ENCODE measurements around the gene GBF1.

The GBF1 gene

GRCh38 chr10:102395400-102396316 is 150.3 kb downstream of the GBF1 start, which contains the start of gene NFKB2:
TSS of gene NFKB2 (plus strand) at chr10:102395705. CDS start at chr10:102395960, 255 bp downstream.
- peak; percentile 91 for DNase-seq (ENCODE audit: low read depth)

GRCh38 chr10:102396317-102396650 is 151.0 kb downstream of the GBF1 start:
- DNase-seq (ENCODE audit: low read depth): no peak

GRCh38 chr10:102396730-102397151 is 151.4 kb downstream of the GBF1 start:
- DNase-seq (ENCODE audit: low read depth): no peak

GRCh38 chr10:102397222-102398171 is 152.2 kb downstream of the GBF1 start:
- DNase-seq (ENCODE audit: low read depth): no peak

- no peak for DNase-seq (ENCODE audit: low read depth)
Observed at GRCh38 chr10:102398172-102399020, 153.1 kb downstream of the GBF1 start.

GRCh38 chr10:102399217-102400021 is 154.1 kb downstream of the GBF1 start:
- DNase-seq (ENCODE audit: low read depth): peak; percentile 85

- no peak for DNase-seq (ENCODE audit: low read depth)
Observed at GRCh38 chr10:102400076-102400475, 154.7 kb downstream of the GBF1 start.

- no peak for DNase-seq (ENCODE audit: low read depth)
Observed at GRCh38 chr10:102400598-102401341, 155.4 kb downstream of the GBF1 start.

GRCh38 chr10:102401342-102401654 is 156.0 kb downstream of the GBF1 start:
- DNase-seq (ENCODE audit: low read depth): no peak

- no peak for DNase-seq (ENCODE audit: low read depth)
Observed at GRCh38 chr10:102401735-102402511, 156.6 kb downstream of the GBF1 start.

GRCh38 chr10:102402512-102402896 is 157.2 kb downstream of the GBF1 start:
- no peak for DNase-seq (ENCODE audit: low read depth)

GRCh38 chr10:102403115-102403514 is 157.8 kb downstream of the GBF1 start:
- no peak for DNase-seq (ENCODE audit: low read depth)

- no peak for DNase-seq (ENCODE audit: low read depth)
Observed at GRCh38 chr10:102404361-102405107, 159.2 kb downstream of the GBF1 start.

- DNase-seq (ENCODE audit: low read depth): no peak
Observed at GRCh38 chr10:102405108-102405571, 159.8 kb downstream of the GBF1 start.

- DNase-seq (ENCODE audit: low read depth): no peak
Observed at GRCh38 chr10:102405632-102406031, 160.3 kb downstream of the GBF1 start.

- no peak for DNase-seq (ENCODE audit: low read depth)
Observed at GRCh38 chr10:102406815-102407214, 161.5 kb downstream of the GBF1 start.

GRCh38 chr10:102407425-102408130 is 162.2 kb downstream of the GBF1 start:
- no peak for DNase-seq (ENCODE audit: low read depth)

GRCh38 chr10:102408131-102408727 is 162.9 kb downstream of the GBF1 start:
- no peak for DNase-seq (ENCODE audit: low read depth)
